ENCODE measurements around the gene TTN.

Gene TTN

DNA sequence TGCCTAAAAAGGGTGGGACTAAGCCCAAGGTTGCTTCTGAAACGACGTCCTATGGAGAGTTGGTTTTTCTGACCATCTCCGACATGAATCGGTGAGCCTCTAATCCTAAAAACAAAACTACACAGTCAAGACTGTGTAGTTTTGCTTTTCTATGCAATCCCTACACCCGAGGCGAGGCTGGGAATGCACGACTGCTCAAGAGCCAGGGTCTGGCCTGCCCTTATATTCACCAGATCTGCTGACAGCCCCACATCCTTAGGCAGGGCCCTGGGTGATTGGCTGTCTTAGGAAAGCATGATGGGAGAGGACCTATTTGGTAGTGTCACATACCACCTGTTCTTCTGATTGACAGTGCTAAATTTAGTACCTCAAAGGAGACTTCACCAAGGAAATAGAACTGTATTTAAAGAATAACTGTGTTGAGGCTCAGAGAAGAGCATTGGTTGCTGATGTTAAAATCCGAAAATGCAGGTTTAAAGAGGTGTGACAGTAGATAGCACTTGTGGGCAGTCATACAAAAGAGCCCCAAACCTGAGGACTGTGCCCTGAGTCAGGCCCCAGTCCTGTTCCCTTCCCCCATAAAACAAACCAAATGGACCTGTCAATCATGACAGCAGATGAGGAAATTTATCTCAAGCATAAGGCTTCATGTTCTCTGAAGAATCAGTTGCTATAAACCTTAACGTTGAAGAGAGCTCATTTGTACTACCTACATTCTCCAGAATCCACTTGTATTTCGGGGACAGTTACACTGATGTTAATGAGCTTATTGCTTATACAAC lies at the start of gene TTN:
Gene TTN (minus strand): TSS at position 197 of the 782 bp plus-strand sequence. CDS start 2,781 bp downstream, outside the sequence.
- no peak for DNase-seq

DNA sequence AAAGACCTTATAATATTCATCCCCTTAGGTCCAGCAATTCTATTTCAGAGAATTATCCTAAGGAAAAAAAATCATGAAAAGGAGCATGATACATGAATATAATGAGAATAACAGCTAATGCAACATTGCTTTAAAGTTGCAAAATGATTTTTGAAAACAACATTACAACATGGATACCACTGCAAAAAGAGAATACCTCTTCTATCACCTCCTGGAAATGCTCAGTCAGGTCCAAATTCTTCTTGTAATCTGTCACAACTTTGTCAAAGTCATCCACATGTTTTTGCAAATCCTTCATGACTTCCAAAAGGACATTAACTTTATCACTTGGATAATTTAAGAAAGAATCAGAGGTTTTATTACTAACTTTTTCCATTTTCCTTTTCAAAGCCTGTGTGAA lies 47.9 kb upstream of the TTN start:
- no peak for DNase-seq

DNA sequence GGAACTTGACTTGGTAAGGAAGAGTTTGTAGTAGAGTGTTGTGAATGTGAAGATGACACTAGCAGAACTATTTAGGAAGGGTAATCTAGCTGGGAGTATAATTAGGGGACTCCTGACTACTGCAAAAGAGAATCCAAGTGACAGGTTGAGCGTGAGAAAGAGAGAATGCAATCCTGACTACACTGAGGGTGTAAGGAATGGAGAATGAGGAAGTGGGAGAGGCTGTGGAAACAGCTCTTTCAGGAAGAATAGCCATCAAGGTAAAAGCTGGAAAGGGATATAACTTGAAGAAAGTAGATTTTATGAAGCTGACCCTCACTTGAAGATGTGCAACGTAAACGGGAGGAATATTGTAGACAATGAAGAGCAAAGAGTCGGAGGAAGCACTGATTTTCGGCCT lies 41.1 kb upstream of the TTN start:
- no peak for DNase-seq

DNA sequence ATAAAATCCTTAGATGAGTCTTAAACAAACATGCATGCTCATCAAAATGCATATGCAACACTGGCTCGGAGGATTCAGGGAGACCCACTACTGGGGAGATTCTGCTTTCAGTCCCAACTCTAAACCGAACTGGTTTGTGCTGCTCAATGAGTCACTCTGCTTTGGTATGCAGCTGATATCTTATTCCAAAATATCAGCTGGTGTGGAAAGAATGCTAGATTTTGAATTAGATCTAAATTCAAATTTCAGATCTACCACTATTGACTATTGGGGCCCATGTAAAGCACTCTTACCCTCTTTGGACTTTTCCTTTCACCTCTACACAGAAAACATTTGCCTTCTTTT lies 39.2 kb upstream of the TTN start:
- DNase-seq = no peak

DNA sequence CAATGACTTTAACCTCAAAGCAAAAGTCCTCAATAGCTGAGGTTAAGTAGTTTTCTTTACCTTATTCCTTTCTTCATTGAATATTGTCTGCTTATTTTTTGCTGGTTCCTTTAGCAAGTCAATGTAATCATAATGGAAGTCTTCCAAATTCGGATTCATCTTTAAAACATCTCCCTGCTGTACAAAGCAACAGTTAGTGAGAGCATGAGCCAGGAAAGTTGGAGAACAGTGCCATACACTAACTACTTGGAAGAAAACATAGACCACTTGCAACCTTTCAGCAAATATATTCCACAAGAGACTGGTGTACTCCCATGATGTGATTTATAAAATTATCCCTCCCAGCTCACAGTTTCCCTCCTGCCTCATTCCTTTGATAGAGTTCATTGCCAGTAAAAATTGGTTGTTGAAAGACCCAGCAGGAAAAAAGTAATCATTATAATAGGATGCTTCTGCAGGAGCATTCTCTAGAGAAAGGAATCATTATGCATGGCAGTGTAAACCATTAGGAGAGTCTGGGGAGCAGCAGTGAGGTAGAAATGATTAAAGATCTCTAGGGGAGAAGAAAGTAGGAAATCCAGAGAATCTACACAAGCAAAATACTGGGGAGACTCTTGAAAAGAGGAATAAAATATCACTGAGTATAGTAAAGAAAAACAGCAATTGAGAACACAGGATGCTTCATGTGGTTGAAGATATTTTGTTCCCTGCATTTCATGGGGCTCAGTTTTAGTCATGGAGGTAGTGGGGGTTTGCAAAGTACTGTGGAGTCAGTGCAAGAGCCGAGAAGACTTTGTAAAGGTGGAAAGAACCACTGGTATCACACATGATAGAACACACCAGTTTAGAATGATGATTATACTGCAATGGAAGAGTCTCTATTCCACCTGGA lies 38.6 kb upstream of the TTN start:
- DNase-seq = no peak

DNA sequence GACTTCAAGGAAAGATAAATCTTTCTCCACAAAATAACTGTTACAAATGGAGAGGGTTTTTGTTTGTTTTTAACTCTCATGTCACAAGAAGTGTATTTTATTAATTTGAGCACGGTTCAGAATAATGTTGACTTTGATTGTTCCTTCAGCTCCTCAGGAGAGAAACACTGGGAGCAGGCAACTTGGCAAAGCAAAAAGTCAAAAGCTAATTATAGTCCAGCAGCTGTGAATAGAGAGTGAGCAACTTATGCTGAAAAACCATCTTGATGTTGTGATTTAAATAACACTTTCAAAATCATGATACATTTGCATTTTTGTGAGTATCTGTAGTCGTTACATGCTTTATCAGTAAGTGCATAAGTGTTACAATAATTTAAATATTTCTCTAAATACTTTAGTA lies 37.5 kb upstream of the TTN start:
- DNase-seq = no peak

DNA sequence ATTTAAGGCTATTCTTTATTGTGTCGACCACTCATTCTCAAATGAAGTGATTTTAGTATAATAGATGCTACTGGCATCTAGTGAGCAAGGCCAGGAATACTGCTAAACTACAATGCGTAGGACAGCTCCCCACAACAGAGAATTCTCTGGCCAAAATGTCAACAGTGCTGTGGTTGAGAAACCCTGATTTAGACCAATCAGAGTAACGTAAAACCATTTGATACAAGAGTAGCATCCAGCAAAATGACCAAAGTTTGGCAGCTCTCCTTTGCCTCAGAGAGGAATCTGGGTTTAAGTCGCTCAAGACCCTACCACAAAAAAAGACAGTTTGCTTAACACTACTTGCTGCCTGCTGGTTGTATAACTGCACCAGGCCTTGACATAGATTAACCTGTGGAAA lies 37.0 kb upstream of the TTN start:
- no peak for DNase-seq

DNA sequence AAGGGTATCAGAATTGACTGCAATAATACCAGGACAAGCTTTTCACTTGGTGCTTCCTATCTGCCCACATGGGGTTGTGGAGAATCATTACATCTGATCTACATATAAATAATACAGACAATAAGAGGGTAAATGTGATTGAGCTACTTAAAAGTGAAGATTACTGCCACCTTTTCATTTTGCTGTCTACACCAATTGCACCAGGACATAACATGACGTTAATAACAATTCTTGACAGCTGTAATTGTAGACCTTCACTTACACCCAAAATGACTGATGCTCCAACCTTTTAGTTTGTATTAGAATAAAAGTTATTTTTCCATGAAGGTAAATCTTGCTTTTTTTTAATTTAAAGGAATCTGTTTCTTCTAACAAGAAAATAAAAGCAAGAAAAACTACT lies 36.5 kb upstream of the TTN start:
- DNase-seq = no peak

DNA sequence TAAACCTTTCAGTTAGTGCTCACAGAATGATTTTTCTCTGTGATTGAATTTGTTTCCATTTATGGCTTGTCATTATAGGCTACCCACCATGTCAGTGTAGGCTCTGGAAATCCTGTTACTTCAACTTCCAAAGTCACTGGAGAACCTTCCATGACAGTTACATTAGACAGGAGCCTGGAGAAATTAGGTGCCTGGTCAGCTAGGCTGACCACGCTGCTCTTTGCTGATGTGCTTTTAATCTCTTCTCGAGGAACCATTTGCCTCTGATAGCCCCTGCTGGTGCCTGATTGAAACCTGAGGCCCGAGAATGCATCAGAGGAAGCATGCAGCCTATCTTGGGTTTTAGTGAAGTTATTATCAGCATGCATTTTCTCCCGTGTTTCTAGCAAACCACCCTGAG lies 29.6 kb upstream of the TTN start:
- no peak for DNase-seq

DNA sequence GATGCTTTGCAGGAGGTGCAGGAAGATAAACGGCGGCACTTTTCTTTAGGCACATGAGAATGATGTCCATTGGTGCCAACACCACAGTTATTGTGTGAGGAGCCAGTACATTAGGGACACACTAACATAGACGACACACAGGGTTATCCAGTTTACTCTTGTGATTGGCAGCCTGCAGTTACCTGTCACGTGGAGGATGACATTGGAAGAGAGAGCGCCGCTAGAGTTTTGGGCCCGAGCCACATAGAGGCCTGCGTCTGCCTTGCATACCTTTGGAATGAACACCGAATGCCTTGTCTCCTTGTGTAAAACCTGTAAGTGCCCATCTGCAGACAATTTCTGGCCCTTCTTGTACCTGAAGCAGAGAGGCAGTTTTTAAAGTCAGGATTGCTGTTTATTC lies 26.9 kb upstream of the TTN start:
- DNase-seq = no peak

DNA sequence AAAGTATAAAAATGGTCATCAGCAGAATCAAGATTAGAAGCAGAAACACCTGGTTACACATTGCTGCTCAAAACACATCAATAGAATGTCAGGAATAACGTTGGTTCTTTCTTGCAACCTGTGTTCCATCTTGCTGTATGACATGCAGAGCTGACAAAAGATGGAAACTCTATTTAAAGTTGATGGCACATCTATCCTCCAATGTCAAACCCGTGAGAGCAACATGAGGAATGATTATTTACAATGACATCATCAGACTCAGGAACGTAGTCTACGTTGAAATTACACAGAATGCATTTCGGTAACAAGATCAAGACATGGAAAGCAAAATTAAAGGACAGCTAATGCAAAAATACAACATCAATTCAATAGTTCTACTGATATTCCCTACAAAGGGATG lies 26.2 kb upstream of the TTN start:
- DNase-seq = no peak

DNA sequence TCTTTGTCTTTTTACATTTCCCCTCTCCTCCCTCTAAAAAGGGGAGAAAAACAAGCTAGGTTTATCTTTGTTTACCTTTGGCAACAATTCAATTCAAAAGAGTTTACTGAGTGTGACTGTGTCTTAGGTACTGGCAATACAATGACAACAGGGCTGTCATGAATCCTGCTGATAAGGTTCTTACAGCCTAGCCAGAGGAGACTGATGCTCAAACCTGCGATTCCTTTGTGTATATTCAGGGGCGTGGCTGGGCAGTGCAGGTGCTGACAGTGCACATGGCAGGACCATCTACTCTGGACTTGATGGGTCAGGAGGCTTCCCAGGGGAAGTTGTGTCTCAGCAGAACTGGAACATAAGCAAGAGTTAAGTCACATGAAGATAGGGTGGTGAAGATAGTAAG lies 23.2 kb upstream of the TTN start:
- DNase-seq = no peak

DNA sequence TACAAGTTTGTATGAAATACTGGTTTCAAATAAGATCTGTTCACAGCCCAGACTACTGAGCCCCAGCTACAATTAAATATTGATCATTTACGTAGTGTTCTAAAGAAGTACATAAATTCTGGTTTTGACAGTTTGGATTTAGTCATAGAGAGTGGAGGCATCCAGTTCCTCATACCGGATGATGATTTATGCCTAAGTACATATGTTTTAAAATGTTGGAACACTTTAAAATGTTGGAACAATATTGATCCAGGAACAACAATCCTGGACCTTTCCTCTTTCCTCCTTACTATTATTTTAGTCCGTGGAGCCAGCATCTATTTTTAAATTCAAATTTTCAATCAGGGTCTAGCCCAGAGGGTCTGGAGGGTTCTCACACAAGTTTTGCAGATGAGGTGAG lies 22.8 kb upstream of the TTN start:
- no peak for DNase-seq

DNA sequence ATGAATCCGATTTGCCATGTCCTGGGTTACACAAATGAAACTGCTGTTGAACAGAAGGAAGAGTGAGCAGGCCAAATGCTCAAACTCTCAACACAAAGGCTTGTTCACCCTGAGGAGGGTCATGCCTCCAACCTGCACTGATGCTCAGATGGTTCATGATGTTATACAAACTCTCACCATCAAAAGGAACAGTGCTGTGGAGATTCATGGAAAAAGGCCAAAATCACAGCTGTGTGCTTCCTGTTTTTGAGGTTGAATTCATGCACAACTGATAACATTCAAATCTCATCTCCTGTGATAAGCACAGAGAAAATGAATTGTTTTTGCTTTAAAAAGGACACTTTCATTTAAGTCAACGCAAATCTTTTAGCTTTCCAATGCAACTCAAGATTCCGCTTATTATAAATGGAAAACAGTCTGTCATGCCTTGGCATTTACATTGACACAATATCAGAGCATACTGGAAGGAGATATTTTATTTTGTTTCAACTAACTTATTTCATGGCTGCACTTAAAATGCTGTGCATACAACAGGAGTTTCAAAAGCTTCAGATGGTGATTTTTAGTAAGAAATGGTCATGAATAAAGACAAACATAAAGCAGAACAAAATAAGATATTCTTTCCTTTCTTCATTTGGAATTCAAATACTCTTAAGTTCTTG lies 22.2 kb upstream of the TTN start:
- DNase-seq = peak in 1 of 2 experiments; percentile 16

DNA sequence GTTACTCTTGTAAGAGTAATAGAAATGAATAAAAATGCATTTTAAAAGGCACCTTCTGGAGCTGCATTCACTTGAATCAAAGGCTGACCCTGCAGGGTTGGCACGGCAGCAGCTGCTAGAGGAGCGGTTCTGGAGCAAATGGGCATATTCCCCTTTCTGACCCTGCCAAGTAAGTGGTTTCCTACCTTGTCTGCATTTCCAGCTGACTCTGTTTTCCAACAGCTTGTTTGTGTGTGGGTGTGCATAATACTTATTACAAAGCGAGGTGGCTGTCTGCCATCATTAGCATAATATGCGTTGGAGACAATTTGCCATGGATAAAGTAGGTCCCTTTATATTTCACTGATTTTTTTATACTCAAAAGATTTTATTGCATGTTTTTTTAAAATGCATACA lies 21.3 kb upstream of the TTN start:
- no peak for DNase-seq

DNA sequence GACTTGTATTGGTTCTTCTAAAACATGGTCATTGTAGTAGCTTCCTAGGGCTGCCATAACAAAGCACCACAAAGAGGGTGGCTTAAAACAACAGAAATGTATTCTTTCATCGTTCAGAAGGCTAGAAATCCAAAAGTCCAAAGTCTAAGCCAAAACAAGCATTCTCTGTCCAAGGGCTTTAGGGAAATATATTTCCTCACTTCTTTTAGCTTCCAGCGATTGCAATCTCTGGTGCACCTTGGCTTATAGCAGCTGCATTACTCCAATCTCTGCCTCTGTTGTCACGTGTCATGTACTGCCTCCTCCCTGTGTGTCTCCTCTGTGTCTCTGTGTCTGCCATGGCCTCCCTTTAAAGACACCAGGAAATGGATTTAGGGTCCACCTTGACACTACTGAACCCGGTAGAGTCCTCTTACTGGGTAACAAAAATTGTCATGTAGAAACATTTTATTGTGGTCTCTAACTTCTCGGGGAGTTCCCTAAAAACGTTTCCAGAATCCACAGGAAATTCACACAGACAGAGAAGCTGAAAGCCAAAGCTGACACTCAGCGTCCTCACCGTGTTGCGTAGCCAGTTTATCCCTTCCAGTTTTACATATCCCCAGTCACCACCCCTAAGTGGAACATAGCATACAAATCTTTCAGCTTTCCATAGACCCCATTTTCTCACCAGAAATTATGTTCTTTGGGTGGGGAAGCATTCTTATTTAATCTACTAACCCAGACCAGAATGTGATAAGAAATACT lies 20.7 kb upstream of the TTN start:
- DNase-seq = no peak

DNA sequence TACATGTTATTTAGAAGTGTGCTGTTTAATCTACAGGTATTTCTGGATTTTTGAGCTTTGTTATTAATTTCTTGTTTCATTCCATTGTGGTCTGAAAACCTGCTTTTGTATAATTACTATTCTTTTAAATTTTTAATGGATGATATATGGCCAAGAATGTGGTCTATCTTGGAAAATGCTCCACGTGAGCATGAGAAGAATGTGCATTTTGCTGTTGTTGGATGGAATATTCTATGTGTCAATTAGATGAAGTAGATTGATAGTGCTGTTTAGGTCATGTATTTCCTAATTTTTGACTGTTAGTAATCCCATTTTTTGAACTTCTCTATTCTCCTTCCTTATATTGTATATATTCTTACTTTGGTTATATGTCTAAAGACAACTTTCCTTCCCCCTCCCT lies 19.9 kb upstream of the TTN start:
- DNase-seq = no peak

DNA sequence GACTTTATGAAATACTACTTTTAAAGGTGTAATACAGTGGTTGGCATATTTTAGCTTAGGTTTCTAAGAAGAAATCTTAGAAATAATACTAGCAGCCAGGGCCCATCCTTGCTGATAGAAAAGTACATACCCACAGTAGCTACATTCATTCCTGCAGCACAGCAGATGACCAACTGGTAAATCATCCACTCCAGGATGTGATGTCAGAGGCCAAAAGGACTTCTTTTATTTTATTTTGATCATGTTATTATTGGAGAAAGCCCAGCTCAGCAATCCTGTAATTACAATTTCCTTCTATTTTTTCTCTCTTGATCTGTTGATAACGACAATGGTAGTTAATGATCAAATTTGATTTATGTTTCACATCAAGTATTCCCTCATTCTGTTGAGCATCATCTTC lies 18.0 kb upstream of the TTN start:
- no peak for DNase-seq

DNA sequence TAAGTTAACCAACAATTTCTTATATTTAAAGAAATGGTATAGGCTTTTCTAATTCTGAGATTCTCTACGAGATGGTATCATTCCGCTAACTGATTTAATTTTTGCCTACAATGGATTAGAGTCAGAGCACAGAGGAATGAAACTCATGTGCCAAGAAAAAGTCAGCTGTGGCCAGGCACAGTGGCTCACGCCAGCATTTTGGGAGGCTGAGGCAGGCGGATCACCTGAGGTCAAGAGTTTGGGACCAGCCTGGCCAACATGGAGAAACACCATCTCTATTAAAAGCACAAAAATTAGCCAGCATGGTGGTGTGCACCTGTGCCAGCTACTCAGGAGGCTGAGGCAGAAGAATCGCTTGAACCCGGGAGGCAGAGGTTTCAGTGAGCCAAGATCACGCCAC lies 17.0 kb upstream of the TTN start:
- no peak for DNase-seq

DNA sequence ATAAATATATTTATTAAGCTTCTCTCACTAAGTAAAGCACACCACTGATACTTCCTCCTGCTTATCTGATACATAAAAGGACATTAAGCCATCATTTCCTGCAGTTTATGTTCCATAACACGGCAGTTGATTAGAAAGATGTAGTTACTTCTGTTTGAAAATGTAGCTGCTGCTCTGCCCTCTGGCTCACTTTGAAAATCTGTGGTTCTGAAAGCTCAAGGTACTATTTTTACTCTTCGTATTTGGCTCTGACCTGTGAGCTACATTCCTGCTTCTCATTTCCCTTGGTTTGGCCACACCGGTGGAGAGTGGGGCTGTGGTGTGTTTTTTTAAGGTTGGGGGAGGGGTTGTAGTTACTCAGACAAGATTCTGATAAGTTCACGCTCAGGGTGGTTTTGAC lies 12.8 kb upstream of the TTN start:
- DNase-seq = no peak

DNA sequence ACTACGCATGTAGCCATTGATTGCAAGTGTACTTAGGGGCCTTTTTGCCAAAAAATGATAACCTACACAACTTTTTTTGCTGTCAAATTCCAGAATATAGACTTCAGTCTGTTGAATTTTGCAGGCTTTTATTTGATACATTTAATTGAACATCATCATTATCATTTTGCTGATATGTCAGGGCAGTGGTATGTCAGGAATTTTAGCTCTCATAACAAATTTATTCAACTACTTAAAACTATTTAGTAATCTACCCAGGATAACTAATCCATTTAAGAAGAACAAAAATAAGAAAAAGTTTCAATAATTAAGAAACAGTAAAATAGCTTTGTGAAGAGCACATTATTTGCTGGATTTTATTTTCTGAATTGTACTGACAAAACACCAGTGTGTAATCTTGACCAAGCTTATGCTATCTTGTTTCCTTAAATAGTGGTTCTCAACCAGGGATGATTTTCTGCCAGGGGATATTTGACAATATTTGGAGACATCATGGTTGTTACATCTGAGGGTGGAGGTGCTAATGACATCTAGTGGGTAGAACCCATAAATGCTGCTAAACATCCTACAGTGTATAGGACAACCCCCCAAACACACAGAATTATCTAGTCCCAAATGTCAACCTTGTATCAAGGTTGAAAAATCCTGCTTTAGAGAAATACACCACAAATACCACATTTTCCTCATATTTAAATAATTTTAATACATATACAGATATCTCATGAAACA lies 12.1 kb upstream of the TTN start:
- DNase-seq = peak in 1 of 2 experiments; percentile 13

DNA sequence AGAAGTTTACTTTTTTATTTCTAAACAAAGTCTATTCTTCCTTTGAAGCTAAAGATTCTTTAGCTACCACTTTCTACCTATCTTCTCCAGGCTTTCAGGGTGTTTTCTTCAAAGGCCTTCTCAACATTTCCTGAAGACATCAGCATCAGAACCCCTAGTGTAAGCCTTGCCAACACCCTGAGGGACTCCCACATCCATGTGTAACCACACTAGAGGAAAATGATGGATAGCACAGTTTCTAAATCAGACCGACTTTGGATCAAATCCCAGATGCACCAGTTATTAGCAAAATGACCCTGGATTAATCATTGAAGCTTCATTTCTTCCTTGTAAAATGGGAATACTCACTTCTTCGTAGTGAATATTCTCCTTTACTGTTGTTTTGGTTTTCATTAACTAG lies 4.7 kb upstream of the TTN start:
- no peak for DNase-seq

DNA sequence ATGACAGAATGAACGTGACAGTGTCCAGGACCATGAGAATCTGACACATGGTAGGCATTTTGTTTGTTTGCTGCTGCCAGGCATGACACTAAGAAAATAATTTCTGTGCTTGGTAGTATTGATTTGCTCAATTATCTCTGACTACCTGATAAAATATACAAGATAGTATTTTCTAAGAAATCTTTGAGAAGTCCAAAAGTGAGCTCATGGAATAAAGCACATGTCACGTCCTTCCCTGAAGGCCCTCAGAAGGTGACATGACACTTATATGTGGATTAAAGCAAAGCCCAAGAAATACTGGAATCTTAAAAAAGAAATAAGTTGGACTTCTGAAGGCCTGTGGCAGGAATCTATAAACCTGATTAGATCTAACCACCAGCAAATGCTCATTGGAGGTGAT lies 3.8 kb upstream of the TTN start:
- DNase-seq = no peak

Measured in Kasumi-1 (cell line).